Neutrophil (primary cell): ENCODE results near the gene PCGF6.

Source experiments
- H3K27ac ChIP-seq: fragments of 200-600 bp; sonication (generic); 2 replicates; pipeline ENCODE4 v1.5.1; 2016; ENCODE audit warnings: mild to moderate bottlenecking, moderate library complexity
- H3K27me3 ChIP-seq: fragments of 200-600 bp; sonication (generic); 2 replicates; pipeline ENCODE4 v1.6.0; 2016; ENCODE audit warnings: mild to moderate bottlenecking
- H3K36me3 ChIP-seq: fragments of 200-600 bp; sonication (generic); 2 replicates; pipeline ENCODE4 v1.5.1; 2017
- H3K4me1 ChIP-seq, 2 experiments: fragments of 200-600 bp in 1 of 2; sonication (generic) in 1 of 2; 1 replicate in 1 of 2; 2 replicates in 1 of 2; pipeline versions ENCODE4 v1.5.1 to v1.6.1; 2013 to 2016; ENCODE audit warnings: low read depth in 1 of 2, low read length in 1 of 2, mild to moderate bottlenecking in 1 of 2, moderate library complexity in 1 of 2; ENCODE audit not compliant: control insufficient read depth in 1 of 2, insufficient read depth in 1 of 2
- H3K4me3 ChIP-seq, 2 experiments: fragments of 200-600 bp in 1 of 2; sonication (generic) in 1 of 2; 1 replicate in 1 of 2; 2 replicates in 1 of 2; pipeline ENCODE4 v1.5.1; 2013 to 2016; ENCODE audit warnings: low read depth in 1 of 2, low read length in 1 of 2, mild to moderate bottlenecking in 1 of 2, moderate library complexity in 1 of 2
- H3K9me3 ChIP-seq: fragments of 200-600 bp; sonication (generic); 2 replicates; pipeline ENCODE4 v1.5.1; 2016
- TF ChIP-seq, protein P1 (sequence below): fragments of 200-600 bp; sonication (generic); IDR thresholded peaks from 2 replicates; pipeline ENCODE4 v1.5.1; 2016; ENCODE audit warnings: antibody characterized with exemption

The PCGF6 gene

GRCh38 chr10:103336370-103336769 lies 14.6 kb downstream of the PCGF6 start:
- TF ChIP-seq, protein P1, sequence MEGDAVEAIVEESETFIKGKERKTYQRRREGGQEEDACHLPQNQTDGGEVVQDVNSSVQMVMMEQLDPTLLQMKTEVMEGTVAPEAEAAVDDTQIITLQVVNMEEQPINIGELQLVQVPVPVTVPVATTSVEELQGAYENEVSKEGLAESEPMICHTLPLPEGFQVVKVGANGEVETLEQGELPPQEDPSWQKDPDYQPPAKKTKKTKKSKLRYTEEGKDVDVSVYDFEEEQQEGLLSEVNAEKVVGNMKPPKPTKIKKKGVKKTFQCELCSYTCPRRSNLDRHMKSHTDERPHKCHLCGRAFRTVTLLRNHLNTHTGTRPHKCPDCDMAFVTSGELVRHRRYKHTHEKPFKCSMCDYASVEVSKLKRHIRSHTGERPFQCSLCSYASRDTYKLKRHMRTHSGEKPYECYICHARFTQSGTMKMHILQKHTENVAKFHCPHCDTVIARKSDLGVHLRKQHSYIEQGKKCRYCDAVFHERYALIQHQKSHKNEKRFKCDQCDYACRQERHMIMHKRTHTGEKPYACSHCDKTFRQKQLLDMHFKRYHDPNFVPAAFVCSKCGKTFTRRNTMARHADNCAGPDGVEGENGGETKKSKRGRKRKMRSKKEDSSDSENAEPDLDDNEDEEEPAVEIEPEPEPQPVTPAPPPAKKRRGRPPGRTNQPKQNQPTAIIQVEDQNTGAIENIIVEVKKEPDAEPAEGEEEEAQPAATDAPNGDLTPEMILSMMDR = no peak
- H3K36me3 ChIP-seq = peaks cover 9% of the 10 kb centered on the region
- peaks cover 19 to 21% of the 10 kb centered on the region in 2 experiments for H3K4me1 ChIP-seq
- H3K9me3 ChIP-seq = no peaks in the 10 kb centered on the region
- H3K4me3 ChIP-seq = no peak overlapping the region
- no peak overlapping the region for H3K27ac ChIP-seq
- H3K27me3 ChIP-seq = no peaks in the 10 kb centered on the region

- TF ChIP-seq, protein P1 = no peak
- H3K4me1 ChIP-seq = peaks cover 19 to 21% of the 10 kb centered on the region in 2 experiments
- H3K9me3 ChIP-seq = no peaks in the 10 kb centered on the region
- no peak overlapping the region for H3K27ac ChIP-seq
- peaks cover 12% of the 10 kb centered on the region for H3K36me3 ChIP-seq
- H3K4me3 ChIP-seq = no peak overlapping the region
- no peaks in the 10 kb centered on the region for H3K27me3 ChIP-seq
Measured at GRCh38 chr10:103334567-103334966, 16.4 kb downstream of the PCGF6 start.

DNA sequence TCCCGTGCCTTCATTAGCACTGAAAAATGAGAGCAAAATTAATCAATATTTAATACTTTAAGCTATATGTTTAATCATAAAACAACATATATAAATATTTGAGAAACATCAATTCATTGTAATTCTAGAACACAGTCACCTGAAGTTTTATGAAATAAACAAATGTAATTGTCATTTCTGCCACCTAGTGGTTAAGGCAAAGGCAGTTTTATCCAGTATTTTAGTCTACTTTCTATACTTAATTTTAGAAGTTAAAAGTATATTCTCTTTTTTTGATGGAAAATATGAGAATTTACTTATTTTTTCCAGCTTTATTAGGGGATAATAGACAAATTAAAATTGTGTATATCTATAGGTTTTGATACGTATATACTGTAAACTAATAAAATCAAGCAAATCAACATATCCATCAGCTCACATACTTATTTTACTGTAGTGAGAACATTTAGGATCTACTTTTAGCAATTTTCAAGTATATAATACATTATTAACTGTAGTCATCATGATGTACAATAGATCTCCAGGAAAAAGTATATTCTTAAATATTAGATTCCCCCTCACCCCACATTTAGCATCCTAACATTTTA lies 16.9 kb downstream of the PCGF6 start:
- TF ChIP-seq, protein P1 = no peak
- Histone ChIP-seq H3K27me3 (no peaks in the 10 kb centered on the region), H3K27ac (no peak overlapping the region), H3K9me3 (no peaks in the 10 kb centered on the region), H3K4me1 (peaks cover 19 to 21% of the 10 kb centered on the region in 2 experiments), H3K4me3 (no peak overlapping the region), H3K36me3 (peaks cover 9% of the 10 kb centered on the region)

DNA sequence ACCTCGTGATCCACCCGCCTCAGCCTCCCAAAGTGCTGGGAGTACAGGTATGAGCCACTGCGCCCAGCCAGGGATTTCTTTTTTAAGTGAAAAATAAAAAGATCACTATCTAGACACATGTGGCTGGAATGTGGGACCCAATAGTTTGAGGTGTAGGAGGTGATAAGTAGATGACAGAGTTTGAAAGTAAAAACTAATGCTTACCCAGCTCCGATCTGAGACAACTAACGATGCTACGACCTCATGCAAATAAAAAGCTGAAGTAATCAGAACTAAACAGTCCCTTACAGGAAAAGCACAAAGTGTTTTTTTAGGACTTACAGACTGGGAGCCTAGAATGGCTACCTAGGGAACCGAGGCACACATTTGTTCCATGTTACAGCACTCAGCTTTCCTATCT lies 23.0 kb downstream of the PCGF6 start:
- Histone ChIP-seq H3K9me3 (no peaks in the 10 kb centered on the region), H3K36me3 (peaks cover 13% of the 10 kb centered on the region), H3K27me3 (no peaks in the 10 kb centered on the region), H3K4me1 (peaks cover 10 to 11% of the 10 kb centered on the region in 2 experiments), H3K27ac (no peak overlapping the region), H3K4me3 (no peak overlapping the region)
- TF ChIP-seq, protein P1 = no peak

DNA sequence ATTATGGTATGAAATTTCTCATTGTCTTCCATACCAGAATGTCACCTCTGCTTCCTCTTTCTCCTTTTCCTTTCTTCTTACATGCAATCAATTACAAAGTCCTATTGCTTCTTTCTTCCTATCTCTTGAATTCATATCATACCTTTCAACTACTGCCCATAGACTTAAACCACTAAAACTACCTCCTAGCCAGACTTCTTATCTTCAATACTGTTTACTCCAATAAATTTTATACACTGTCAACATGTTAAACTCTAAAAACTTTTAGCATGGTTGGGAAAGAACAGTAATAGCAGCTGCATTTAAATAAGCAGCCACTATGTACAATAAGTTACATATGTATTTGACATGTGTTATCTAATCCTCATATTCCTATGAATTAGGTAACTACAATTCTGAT lies 34.9 kb downstream of the PCGF6 start:
- Histone ChIP-seq H3K27ac (no peak overlapping the region), H3K4me3 (no peak overlapping the region), H3K27me3 (no peaks in the 10 kb centered on the region), H3K4me1 (no peaks in the 10 kb centered on the region), H3K9me3 (no peaks in the 10 kb centered on the region), H3K36me3 (peaks cover 15% of the 10 kb centered on the region)
- TF ChIP-seq, protein P1 = no peak
